HUES48 (cell line): Measurements from ENCODE around the gene CEP290.

Experiments
- H3K27ac ChIP-seq: one replicate; pipeline ENCODE4 v1.7.0; 2013; ENCODE audit warnings: low read depth, low read length, inconsistent platforms
- H3K27me3 ChIP-seq: 2 replicates; pipeline ENCODE4 v1.6.1; 2013; ENCODE audit warnings: mild to moderate bottlenecking, low read length; ENCODE audit not compliant: control insufficient read depth, insufficient read depth
- H3K36me3 ChIP-seq: 2 replicates; pipeline ENCODE4 v1.6.1; 2013; ENCODE audit warnings: low read length; ENCODE audit not compliant: control insufficient read depth, insufficient read depth
- H3K4me1 ChIP-seq: 2 replicates; pipeline ENCODE4 v1.6.1; 2013; ENCODE audit warnings: mild to moderate bottlenecking, low read length; ENCODE audit not compliant: control insufficient read depth, insufficient read depth
- H3K4me3 ChIP-seq: 2 replicates; pipeline ENCODE4 v1.5.1; 2013; ENCODE audit warnings: mild to moderate bottlenecking, low read depth, low read length
- H3K9ac ChIP-seq: 2 replicates; pipeline ENCODE4 v1.6.1; 2013; ENCODE audit warnings: mild to moderate bottlenecking, low read depth, low read length, moderate library complexity
- H3K9me3 ChIP-seq: 2 replicates; pipeline ENCODE4 v1.6.1; 2013; ENCODE audit warnings: low read length; ENCODE audit not compliant: control insufficient read depth, insufficient read depth

Gene CEP290

GRCh38 chr12:88175544-88175943 is 33.7 kb upstream of the CEP290 start:
- H3K9ac ChIP-seq = no peak overlapping the region
- H3K36me3 ChIP-seq = peaks cover 76% of the 10 kb centered on the region
- no peaks in the 10 kb centered on the region for H3K4me1 ChIP-seq
- no peaks in the 10 kb centered on the region for H3K27me3 ChIP-seq
- H3K4me3 ChIP-seq = no peak overlapping the region
- no peak overlapping the region for H3K27ac ChIP-seq
- no peaks in the 10 kb centered on the region for H3K9me3 ChIP-seq

GRCh38 chr12:88172844-88173407 is 31.0 kb upstream of the CEP290 start:
- H3K9me3 ChIP-seq = no peaks in the 10 kb centered on the region
- H3K9ac ChIP-seq = no peak overlapping the region
- no peaks in the 10 kb centered on the region for H3K27me3 ChIP-seq
- H3K27ac ChIP-seq = no peak overlapping the region
- H3K36me3 ChIP-seq = peaks cover 62% of the 10 kb centered on the region
- H3K4me3 ChIP-seq = no peak overlapping the region
- no peaks in the 10 kb centered on the region for H3K4me1 ChIP-seq

DNA sequence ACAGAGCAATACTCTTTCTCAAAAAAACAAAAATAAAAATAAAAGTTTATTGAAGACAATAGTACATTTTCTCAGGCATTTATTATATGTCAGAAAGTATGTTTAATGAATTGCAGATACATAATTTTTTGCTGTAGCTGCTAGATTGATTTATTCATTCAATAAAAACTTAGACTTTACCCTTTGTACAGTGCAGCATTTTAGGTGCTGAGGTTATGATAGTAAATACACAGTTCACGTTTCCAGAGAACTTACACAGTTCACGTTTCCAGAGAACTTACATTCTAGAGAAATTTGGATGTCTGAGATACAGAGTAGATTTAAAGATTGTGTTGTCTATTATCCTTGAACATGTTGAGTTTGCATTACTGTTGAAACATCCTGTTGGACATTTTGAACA is 25.5 kb upstream of the CEP290 start:
- Histone ChIP-seq H3K4me3 (no peak overlapping the region), H3K9me3 (no peaks in the 10 kb centered on the region), H3K27ac (no peak overlapping the region), H3K4me1 (no peaks in the 10 kb centered on the region), H3K36me3 (peaks cover 59% of the 10 kb centered on the region), H3K9ac (no peak overlapping the region), H3K27me3 (no peaks in the 10 kb centered on the region)

GRCh38 chr12:88166179-88166578 is 24.3 kb upstream of the CEP290 start:
- no peaks in the 10 kb centered on the region for H3K27me3 ChIP-seq
- no peak overlapping the region for H3K27ac ChIP-seq
- H3K9me3 ChIP-seq = no peaks in the 10 kb centered on the region
- H3K36me3 ChIP-seq = peaks cover 58% of the 10 kb centered on the region
- no peak overlapping the region for H3K9ac ChIP-seq
- H3K4me1 ChIP-seq = peaks cover 9% of the 10 kb centered on the region
- H3K4me3 ChIP-seq = no peak overlapping the region

GRCh38 chr12:88163371-88163770 is 21.5 kb upstream of the CEP290 start:
- Histone ChIP-seq H3K9me3 (no peaks in the 10 kb centered on the region), H3K36me3 (peaks cover 75% of the 10 kb centered on the region), H3K9ac (no peak overlapping the region), H3K4me3 (no peak overlapping the region), H3K4me1 (peaks cover 14% of the 10 kb centered on the region), H3K27me3 (no peaks in the 10 kb centered on the region), H3K27ac (no peak overlapping the region)

DNA sequence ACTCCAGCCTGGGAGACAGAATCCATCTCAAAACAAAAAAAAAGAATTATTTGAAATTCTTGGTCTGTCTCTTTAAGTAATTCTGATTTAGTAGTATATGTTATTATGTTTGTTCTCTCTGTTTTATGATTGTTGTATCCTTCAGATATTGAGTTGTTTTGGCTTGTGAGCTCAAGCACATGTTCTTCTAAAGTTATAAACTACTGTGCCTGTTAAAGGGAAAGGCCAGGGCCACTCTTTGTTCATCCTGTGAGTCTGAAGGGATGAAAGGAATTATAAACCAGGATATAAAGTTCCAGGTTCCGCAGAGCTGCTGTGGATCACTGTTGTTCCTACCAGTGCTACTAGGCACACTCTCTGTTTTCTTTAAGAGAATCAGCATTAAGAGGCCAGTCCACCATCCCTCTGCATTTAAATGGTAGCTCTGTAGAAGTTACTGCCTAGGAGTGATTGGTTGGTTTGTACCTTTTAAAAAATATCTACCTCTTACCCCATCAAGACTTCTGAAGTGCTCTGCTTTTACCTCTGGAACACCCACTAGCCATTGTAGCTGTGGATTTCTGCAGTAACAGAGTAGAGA is 14.3 kb upstream of the CEP290 start:
- no peak overlapping the region for H3K9ac ChIP-seq
- H3K9me3 ChIP-seq = no peaks in the 10 kb centered on the region
- no peaks in the 10 kb centered on the region for H3K27me3 ChIP-seq
- H3K27ac ChIP-seq = no peak overlapping the region
- peaks cover 39% of the 10 kb centered on the region for H3K4me1 ChIP-seq
- no peak overlapping the region for H3K4me3 ChIP-seq
- H3K36me3 ChIP-seq = peaks cover 26% of the 10 kb centered on the region

GRCh38 chr12:88153959-88154358 is 12.1 kb upstream of the CEP290 start:
- peaks cover 34% of the 10 kb centered on the region for H3K4me1 ChIP-seq
- peaks cover 20% of the 10 kb centered on the region for H3K36me3 ChIP-seq
- no peak overlapping the region for H3K4me3 ChIP-seq
- H3K27ac ChIP-seq = no peak overlapping the region
- H3K9ac ChIP-seq = no peak overlapping the region
- no peaks in the 10 kb centered on the region for H3K9me3 ChIP-seq
- H3K27me3 ChIP-seq = no peaks in the 10 kb centered on the region

DNA sequence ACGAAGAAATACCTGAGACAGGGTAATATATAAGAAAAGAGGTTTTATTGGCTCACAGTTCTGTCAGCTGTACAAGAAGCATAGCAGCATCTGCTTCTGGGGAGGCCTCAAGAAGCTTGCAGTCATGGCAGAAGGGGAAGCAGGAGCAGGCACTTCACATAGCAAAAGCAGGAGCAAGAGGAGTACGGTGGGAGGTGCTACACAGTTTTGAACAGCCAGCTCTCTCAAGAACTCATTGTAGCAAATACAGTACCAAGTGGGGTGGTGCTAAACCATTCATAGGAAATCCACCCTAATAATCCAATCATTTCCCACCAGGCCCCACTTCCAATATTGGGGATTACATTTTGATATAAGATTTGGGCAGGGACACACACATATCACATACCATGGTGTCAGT is 8.2 kb upstream of the CEP290 start:
- Histone ChIP-seq H3K4me1 (peaks cover 40% of the 10 kb centered on the region), H3K27ac (no peak overlapping the region), H3K9ac (no peak overlapping the region), H3K36me3 (peaks cover 17% of the 10 kb centered on the region; the same call in 1 of the 2 replicates), H3K4me3 (no peak overlapping the region), H3K27me3 (no peaks in the 10 kb centered on the region), H3K9me3 (no peaks in the 10 kb centered on the region)

- no peaks in the 10 kb centered on the region for H3K9me3 ChIP-seq
- no peaks in the 10 kb centered on the region for H3K27me3 ChIP-seq
- H3K4me3 ChIP-seq = peak overlapping the region; percentile 89; the same call in 1 of the 2 replicates
- peak overlapping the region; percentile 33; the same call in 1 of the 2 replicates for H3K9ac ChIP-seq
- H3K4me1 ChIP-seq = peaks cover 42% of the 10 kb centered on the region
- peaks cover 17% of the 10 kb centered on the region; the same call in 1 of the 2 replicates for H3K36me3 ChIP-seq
- H3K27ac ChIP-seq = peak overlapping the region; percentile 73
Observed at GRCh38 chr12:88145567-88146505, 3.9 kb upstream of the CEP290 start.

GRCh38 chr12:88144546-88145468 is 2.9 kb upstream of the CEP290 start:
- Histone ChIP-seq H3K4me3 (peak overlapping the region; percentile 89; the same call in 1 of the 2 replicates), H3K36me3 (peaks cover 14% of the 10 kb centered on the region; the same call in 1 of the 2 replicates), H3K27ac (peak overlapping the region; percentile 73), H3K9ac (peak overlapping the region; percentile 33; the same call in 1 of the 2 replicates), H3K27me3 (no peaks in the 10 kb centered on the region), H3K4me1 (peaks cover 42% of the 10 kb centered on the region), H3K9me3 (no peaks in the 10 kb centered on the region)
